Activated effector memory CD4-positive, alpha-beta T cell treated with Interleukin-2 at 50 U/mL for 16 hours (primary cell): ENCODE results near the gene RDH5.
"Not testable (repeated sequence)": the region's sequence is repeated elsewhere in the genome, so short reads cannot be mapped to it uniquely, and the experiment has no call there.

Source experiments
- DNase-seq: peaks from one replicate; pipeline ENCODE4 v3.0.0-alpha.2; 2020

RDH5 gene

DNA sequence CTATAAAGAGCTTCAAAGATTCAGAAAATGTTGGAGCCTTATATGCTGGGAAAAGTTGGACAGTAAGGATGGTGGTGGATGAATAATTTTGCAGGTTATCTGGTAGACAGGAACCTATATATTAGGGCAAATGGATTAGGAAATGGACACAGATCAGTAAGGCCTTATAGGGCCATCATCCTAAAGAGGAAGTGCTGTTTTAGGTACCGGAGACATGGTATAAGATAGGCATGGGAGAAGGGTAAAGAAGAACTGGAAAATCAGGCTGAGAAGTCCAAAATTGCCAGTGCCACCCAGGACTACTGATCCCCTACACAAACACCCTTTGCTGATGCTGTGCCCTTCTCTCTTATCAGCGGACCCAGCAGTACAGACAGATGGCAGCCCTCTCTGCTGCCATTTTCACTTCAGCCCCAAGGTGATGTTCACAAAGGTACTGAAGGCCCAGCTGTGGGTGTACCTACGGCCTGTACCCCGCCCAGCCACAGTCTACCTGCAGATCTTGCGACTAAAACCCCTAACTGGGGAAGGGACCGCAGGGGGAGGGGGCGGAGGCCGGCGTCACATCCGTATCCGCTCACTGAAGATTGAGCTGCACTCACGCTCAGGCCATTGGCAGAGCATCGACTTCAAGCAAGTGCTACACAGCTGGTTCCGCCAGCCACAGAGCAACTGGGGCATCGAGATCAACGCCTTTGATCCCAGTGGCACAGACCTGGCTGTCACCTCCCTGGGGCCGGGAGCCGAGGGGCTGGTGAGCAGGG, 28.2 kb downstream of the RDH5 start:
- DNase-seq = no peak

DNA sequence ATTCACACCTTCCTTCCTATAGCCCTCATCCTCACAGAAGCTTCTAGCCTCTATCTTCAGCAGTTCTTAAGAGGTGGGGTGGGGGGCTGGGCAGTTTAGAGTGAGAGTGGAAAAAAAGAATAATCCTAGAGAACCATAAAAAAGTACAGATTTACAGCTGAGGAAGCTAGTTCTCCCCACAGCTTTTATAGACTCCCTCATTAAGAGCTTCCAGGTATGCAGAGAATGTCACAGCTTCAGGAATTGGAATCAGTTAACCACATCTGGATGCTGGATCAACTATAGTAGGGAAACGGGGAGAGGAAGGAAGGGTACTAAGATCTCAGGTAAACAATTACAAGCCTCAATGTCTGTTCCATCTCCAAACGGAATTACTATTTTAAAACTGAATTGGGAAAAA, 35.1 kb downstream of the RDH5 start:
- no peak for DNase-seq

DNA sequence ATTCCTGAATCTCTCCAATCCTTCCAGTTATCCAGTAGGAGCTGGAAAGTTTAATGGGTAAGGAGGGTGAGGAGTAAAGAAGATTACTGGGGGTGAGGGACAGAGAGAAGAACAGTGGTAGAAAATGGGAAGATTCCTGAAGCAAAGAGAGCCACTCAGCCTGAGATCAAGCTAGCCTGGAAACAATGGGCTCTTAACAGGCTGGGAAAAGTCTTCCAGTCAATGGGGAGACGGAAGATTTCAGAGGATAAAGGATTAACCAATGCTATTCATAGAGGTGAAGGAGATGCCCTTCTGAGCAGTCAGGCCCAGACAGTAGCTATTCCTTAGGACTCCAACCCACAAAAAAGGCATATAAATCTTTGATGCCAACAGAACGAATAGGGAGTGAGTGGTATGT, 37.5 kb downstream of the RDH5 start:
- no peak for DNase-seq

DNA sequence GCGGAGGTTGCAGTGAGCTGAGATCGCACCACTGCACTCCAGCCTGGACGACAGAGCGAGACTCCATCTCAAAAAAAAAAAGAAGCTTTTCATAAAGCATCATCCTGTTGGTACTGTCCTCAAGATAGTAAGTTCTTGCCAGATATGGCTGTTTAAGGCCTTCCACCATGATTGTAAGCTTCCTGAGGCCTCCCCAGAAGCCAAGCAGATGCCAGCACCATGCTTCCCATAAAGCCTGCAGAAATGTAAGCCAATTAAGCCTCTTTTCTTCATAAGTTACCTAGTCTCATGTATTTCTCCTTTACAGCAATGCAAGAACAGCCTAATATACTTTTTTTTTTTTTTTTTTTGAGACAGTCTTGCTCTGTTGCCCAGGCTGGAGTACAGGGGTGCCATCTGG, 38.4 kb downstream of the RDH5 start:
- DNase-seq = not testable (repeated sequence)

DNA sequence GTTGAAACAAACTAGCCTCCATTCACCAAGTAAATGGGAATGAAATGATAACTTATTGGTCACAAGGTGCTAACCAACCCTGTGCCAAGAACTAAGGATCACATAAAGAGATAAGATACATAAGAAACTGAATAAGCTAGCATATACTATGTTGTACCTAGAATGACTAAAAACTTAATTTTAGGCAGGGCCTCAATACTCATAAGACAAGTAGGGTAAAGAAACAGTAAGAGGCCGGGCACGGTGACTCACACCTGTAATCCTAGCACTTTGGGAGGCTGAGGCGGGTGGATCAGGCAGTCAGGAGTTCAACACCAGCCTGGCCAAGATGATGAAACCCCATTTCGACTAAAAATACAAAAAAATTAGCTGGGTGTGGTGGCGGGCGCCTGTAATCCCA, 40.5 kb downstream of the RDH5 start:
- DNase-seq = no peak

DNA sequence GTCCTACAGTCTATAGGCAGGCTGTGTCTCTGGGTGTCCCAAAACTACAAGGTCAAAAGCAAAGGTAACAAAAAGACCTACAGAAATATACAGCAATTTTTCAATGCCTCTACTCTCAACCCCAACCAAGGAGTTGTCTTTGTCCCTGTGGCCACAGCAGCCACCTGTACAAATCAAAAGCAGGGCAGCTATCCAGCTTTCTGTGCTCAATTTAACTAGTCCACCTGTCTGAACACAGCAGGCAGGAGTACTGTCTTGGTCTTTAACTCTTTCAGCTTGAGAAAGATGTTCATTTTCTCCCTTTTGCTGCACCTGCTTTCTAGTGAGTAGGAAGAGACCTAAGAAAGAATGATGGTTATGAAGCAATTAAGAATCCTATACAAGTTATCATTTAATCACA, 42.5 kb downstream of the RDH5 start:
- no peak for DNase-seq

DNA sequence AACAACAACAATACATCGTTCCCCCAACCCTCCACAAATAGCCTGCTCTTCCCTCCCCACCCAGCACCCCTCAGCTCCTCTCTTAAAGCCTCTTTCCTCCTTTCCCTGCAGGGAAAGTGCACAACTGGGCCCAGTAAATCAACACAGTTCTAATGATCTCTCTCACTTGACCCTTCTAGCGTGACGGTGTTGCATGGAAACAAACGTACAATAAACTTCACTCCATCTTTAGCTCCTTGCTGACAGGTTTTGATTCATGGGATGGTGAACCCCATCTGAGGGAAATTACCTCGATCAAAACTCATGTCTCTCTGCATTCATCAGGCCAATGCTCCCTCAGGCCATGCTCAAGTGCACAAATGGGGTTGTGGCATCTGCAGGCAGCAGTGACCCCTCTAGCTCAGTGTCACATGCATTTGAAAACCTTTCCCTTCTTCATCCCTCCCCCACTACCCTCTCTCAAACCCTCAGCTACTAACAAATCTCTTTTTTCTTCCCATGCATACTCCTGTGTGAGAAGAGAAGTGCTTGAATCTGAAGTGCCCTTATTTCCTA, 45.6 kb downstream of the RDH5 start:
- DNase-seq = no peak

DNA sequence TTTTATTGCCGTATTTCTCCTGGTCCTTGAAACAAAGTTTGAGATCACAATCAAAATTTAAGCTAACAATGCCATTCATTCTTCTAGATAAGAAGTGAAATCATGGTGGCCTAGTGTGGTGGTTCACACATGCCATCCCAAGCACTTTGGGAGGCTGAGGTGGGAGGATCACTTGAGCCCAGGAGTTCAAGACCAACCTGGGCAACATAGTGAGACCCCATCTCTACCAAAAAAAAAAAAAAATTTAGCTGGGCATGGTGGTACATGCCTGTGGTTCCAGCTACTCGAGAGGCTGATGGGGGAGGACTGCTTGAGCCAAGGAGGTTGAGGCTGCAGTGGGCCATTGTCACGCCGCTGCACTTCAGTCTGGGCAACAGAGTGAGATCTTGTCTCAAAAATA, 47.0 kb downstream of the RDH5 start:
- no peak for DNase-seq

DNA sequence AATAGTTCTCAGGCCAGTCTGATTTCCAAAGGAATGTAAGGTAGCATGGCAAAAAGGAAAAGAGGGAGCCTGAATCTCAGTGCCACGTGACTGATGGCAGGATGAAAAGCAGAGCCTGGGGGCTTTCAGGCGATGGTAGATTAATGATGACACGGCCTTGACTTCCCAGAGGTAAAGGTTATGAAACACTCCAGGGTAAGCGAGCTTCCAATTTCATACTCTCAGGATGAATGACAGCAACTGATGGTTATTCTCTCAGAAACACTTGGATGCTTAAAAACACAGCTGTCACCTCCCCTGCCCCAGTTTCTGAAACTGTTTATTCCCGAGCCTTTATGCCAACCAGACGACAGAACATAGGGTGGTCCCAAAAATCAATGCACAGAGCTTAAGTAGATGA, 51.5 kb downstream of the RDH5 start:
- DNase-seq = no peak
